Measurements from ENCODE around the gene TRAPPC12.

Gene TRAPPC12

GRCh38 chr2:3527886-3528785 is 148.6 kb downstream of the TRAPPC12 start:
- Histone ChIP-seq H3K4me1 (ENCODE audit: control insufficient read depth, insufficient read depth, low read depth, low read length) (peaks cover 5% of the 10 kb centered on the region), H3K9ac (ENCODE audit: low read length) (no peak overlapping the region), H3K18ac (ENCODE audit: low read depth in 1 of 2, low read length in 2 of 2) (peak overlapping the region in 1 of 2 experiments; percentile 43), H2AFZ (ENCODE audit: low read depth, low read length) (no peak overlapping the region), H3K27ac (ENCODE audit: low read length, poor library complexity, severe bottlenecking) (no peak overlapping the region), H4K8ac (ENCODE audit: low read length) (peak overlapping the region; percentile 39), H2AK5ac (ENCODE audit: low read length, severe bottlenecking) (no peak overlapping the region), H2BK120ac (ENCODE audit: low read depth, low read length) (no peak overlapping the region), H3K79me1 (replicated peaks; ENCODE audit: low read length, poor library complexity, severe bottlenecking) (peaks cover under 1% of the 10 kb centered on the region), H3K4me2 (ENCODE audit: low read length, poor library complexity, severe bottlenecking) (no peak overlapping the region), H3K36me3 (ENCODE audit: control insufficient read depth in 1 of 2, insufficient read depth in 2 of 2, low read depth in 1 of 2, low read length in 2 of 2) (peaks cover 5 to 22% of the 10 kb centered on the region in 2 experiments), H3K23ac (ENCODE audit: low read length in 2 of 2) (no peak overlapping the region), H2BK5ac (ENCODE audit: low read depth, low read length, poor library complexity, severe bottlenecking) (no peak overlapping the region), H2BK15ac (ENCODE audit: low read depth, poor library complexity, severe bottlenecking) (no peak overlapping the region), H2BK12ac (ENCODE audit: low read length in 2 of 2) (peak overlapping the region in 1 of 2 experiments; percentile 68), H3K9me3 (ENCODE audit: control insufficient read depth, low read length) (no peaks in the 10 kb centered on the region), H3K4me3 (ENCODE audit: insufficient read depth in 1 of 2, low read depth in 1 of 2, low read length in 2 of 2) (no peak overlapping the region), H3K14ac (ENCODE audit: low read length in 2 of 2) (peak overlapping the region in 1 of 2 experiments; percentile 58), H3K27me3 (ENCODE audit: control insufficient read depth in 1 of 2, insufficient read depth in 1 of 2, low read length in 2 of 2) (no peaks in the 10 kb centered on the region), H4K91ac (ENCODE audit: low read length) (no peak overlapping the region), H3K4ac (ENCODE audit: low read depth in 1 of 2, low read length in 2 of 2) (no peak overlapping the region)
- 96% methylated on average over 34 of the region's 40 CpGs for WGBS
- no peak for DNase-seq

Data from mesenchymal stem cell (in vitro differentiated cells and primary cell).